ENCODE data around the gene EVC2. TPM values are rescaled to one million over a fixed set of nuclear protein-coding genes. Genes with fewer than 3 reads are reported as not detected.
A peak's percentile ranks its signal among the peaks of the same experiment; 100 is the strongest.

EVC2 gene
- total RNA-seq, 1 donor from 2014 or later, result 9.3 TPM

DNA sequence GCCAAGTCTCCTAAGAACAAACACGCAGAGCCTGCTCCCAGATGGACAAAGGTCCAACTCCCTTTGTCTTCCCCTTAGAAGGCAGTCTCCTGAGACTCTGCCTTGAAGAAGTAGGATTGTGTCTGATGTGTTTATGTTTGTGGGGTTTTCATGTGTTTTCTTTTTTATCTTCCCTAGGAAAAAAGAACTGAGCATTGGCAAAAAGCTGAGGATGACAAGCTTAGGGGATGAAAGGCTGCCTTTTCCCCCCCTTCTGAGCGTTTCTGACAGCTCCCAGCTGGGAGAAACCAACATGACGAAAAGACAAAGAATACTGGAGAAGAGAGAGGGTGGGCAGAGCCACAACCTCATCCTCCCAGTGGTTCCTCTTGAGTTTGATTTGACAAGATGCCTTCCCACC is 181.1 kb downstream of the EVC2 start:
- no peak for DNase-seq (ENCODE audit: low read depth)
- TF ChIP-seq CTCF (conservative IDR thresholded peaks at IDR 0.05; ENCODE audit: low read depth, low read length), result no peak
- H3K4me3 ChIP-seq (ENCODE audit: low read depth, low read length), result no peak overlapping the region

GRCh38 chr4:5526080-5526846 is 182.1 kb downstream of the EVC2 start:
- no peak overlapping the region for H3K4me3 ChIP-seq (ENCODE audit: low read depth, low read length)
- TF ChIP-seq CTCF (conservative IDR thresholded peaks at IDR 0.05; ENCODE audit: low read depth, low read length), result no peak
- DNase-seq (ENCODE audit: low read depth), result no peak

DNA sequence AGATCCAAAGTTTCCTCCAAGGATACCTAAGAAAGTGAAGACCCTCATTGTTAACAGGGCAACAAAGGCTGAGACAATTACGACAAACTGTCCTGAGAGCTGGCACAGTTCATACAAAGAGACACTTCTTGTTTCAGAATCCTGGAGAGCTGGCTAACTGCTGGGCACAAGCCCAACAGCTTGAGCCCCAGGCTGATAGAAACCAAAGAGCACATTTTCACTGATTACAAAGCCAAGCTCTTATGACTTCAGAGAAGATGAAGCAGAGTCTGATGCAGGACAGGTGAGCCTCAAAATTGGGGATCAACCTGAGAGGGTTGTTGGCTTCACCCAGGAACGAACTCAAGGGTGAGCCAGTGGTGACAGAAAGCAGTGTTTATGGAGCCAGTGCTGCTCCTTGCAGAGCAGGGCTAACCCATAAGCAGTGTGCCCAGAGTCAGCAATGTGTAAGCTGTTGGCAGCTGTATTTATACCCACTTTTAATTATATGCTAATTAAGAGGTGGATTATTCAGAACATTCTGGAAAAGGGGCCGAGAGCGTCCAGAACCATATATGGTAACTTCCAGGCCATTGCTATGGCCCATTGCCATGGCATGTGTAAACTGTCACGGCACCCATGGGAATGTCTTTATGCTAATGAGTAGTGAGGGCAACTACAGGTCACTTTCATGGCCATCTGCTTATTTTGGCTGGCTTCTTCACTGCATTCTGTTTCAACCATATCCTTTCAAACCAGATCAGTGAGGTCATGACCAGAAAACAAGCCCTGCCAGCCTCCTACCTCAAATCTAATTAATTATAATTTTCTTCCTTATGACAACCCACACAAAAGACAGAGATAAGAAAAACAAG is 183.7 kb downstream of the EVC2 start:
- H3K4me3 ChIP-seq (ENCODE audit: low read depth, low read length), result no peak overlapping the region
- peak; percentile 59 for DNase-seq (ENCODE audit: low read depth)
- TF ChIP-seq CTCF (conservative IDR thresholded peaks at IDR 0.05; ENCODE audit: low read depth, low read length), result no peak

DNA sequence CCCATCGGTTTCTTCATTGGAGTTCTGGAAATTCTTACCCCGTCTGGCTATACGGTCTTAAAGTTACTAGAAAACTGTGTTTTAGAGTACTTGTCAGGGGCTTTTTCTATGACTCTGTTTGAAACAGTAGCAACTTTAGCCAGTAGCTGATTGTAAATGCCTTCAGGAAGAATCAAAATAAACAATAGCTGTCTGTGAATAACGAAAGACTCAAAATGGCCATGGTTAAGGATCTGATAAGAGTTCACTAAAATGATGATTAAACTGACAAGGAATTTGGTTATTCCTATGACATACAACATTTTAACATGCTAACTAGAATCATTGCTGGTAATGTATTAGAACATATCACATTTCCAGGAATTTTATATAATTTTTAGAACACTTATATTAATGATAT is 191.0 kb downstream of the EVC2 start:
- no peak overlapping the region for H3K4me3 ChIP-seq (ENCODE audit: low read depth, low read length)
- no peak for TF ChIP-seq CTCF (conservative IDR thresholded peaks at IDR 0.05; ENCODE audit: low read depth, low read length)
- no peak for DNase-seq (ENCODE audit: low read depth)

DNA sequence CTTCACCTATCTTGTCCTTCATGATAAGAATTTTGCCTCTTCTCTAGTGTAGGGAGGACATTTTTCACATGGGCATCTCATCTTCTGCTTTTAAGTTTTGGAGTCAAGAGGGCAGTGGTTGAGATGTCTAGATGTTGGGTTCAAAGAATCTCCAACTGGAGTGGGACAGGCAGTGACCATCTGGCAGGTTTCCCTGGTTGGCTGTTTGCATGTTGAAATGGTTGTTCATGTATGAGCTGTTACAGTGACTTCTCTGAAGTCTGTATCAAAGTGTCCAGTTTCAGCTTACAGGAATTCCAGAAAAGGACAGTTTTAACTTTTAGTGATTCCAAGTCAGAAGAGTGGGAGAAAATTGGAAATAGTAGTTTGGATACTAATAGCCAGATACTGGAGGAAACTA is 192.7 kb downstream of the EVC2 start:
- TF ChIP-seq CTCF (conservative IDR thresholded peaks at IDR 0.05; ENCODE audit: low read depth, low read length), result no peak
- H3K4me3 ChIP-seq (ENCODE audit: low read depth, low read length), result no peak overlapping the region
- no peak for DNase-seq (ENCODE audit: low read depth)

Other genes starting within 250 kb of the EVC2 start
- 9.7 and 13.5 TPM in 2 replicates for gene EVC, start 2.6 kb upstream of the EVC2 start, total RNA-seq
- gene CRMP1, start 184.5 kb upstream of the EVC2 start, total RNA-seq, result 0.22 and 1.8 TPM in 2 replicates